Activated gamma-delta T cell (primary cell): ENCODE data around the gene MCU.

Experiments used
- DNase-seq: peaks from one replicate; lab custom pipeline; 2025; lab: John Stamatoyannopoulos, UW

The MCU gene

GRCh38 chr10:72846238-72846637 is 154.3 kb downstream of the MCU start:
- no peak for DNase-seq

GRCh38 chr10:72847681-72848080 is 155.7 kb downstream of the MCU start:
- DNase-seq = no peak

GRCh38 chr10:72850861-72851260 is 158.9 kb downstream of the MCU start:
- no peak for DNase-seq

DNA sequence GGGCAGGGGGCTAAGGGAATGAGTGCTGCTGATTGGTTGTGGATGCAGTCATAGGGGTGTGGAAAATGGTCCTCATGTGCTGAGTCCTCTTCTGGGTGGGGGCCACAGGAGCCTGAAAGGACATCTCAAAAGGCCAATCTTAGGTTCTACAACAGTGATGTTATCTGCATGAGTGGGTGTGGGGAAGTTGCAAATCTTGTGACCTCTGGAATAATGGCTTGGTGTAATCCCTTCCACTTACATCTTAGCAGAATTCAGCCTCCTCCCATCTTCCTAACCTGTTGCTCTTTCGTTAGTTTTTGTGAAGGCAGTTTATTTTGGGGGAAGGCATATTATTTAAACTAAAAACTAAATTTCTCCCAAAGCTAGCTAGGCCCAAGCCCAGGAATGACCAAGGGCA is 159.6 kb downstream of the MCU start:
- no peak for DNase-seq

GRCh38 chr10:72852508-72852907 is 160.6 kb downstream of the MCU start:
- DNase-seq = no peak

- no peak for DNase-seq
Observed at GRCh38 chr10:72855129-72855528, 163.2 kb downstream of the MCU start.

DNA sequence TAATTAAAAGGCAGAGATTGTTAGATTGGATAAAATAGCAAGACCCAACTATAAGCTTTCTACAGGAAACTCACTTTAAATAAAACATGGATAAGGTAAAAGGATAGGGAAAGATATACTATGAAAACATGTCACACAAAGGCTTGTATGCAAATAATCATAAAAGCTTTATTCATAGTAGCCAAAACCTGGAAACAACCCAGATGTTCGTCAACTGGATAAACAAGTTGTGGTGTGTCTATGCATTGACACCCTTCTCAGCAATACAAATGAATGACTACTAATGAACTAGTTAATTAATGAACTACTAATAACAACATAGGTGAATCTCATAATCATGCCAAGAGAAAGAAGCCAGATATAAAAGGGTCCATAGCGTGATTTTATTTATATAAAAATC is 163.8 kb downstream of the MCU start:
- DNase-seq = no peak

- no peak for DNase-seq
Observed at GRCh38 chr10:72858067-72858466, 166.1 kb downstream of the MCU start.

DNA sequence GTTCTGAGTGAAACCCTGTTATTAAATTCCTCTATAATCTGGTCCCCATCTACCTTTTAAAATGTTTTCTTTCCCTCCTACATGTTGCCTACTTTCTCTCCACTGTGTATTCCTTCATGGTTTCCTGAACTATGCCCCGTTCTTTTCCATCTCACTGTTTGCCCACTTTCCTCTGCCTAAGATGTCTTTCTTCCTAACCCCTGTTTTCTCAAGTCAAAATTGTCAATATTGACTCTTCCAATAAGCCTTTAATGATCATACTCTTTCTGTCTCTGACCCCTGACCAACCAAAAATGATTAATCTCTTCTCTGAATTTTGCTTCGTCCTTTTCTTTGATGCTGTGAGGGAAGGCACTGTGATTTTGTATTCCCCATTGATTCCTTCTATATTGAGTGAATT is 171.0 kb downstream of the MCU start:
- no peak for DNase-seq

GRCh38 chr10:72875250-72876055 is 183.5 kb downstream of the MCU start:
- no peak for DNase-seq

GRCh38 chr10:72879245-72879644 is 187.3 kb downstream of the MCU start:
- no peak for DNase-seq

DNA sequence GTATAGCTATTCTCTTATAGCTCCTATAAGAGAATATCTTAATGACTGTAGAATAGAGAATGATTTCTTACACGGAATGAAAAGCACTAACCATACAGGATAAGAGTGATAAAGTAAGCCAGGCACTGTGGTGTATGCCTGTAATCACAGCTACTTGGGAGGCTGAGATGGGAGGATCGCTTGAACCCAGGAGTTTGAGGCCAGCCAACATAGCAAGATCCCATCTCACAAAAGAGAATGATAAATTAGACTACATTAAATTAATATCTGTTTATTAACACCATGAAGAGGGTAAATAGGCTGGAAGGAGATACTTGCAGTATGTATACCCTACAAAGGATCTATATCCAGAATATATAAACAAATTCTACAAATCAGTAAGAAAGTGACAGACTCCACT is 189.3 kb downstream of the MCU start:
- no peak for DNase-seq

DNA sequence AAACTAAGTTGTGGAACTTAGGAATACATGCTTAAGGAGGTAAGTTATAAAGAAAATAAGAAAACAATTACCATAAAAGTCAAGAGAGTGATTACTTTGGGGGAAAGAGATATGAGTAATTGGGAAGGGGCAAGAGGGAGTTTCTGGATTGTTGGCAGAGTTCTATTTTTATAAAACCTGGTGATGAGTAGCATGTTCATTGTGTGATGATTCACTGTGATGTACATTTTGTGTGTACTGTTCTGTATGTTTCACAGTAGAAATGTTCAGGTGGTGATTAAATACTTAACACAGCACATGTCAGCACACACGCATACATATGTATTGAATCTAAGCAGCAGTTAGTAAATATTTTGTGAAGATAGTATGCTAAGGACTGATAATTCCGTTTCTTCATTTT is 191.9 kb downstream of the MCU start:
- DNase-seq = no peak

- DNase-seq = no peak
Observed at GRCh38 chr10:72885953-72886352, 194.0 kb downstream of the MCU start.

DNA sequence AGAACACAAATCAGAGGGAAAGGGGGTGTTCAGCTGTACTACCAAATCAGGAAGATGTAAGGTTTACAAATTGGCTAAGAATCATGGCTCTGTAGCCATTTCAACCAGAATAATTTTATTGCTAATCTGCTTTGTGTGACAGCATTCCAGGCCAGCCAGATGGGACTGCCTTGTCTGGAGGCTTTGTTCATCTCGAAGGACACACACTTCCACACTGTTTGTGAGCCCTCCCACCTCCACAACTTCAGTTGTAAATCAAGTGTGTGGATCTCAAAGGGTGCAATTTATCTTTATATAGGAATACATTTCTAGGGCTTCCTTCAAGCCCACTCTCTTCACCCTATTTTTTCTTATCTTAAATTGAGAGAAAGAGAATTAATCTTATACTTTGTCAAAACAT is 194.7 kb downstream of the MCU start:
- no peak for DNase-seq

- no peak for DNase-seq
Observed at GRCh38 chr10:72887043-72887442, 195.1 kb downstream of the MCU start.

GRCh38 chr10:72888151-72888638 is 196.3 kb downstream of the MCU start:
- no peak for DNase-seq

DNA sequence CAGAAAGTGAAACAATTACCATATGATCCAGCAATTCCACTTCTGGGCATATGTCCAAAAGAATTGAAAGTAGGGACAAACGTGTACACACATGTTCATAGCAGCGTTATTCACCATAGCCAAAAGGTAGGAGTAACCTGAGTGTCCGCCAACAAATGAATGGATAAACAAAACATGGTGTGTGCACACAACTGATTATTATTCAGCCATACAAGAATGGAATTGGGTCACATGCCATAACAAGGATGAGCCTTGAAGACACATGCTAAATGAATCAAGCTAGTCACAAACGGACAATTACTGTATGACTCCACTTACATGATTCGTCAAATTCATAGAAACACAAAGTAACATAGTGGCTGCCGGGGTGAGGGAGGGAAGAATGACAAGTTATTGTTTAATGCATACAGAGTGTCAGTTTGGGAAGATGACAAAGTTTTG is 197.5 kb downstream of the MCU start:
- no peak for DNase-seq

- DNase-seq = no peak
Observed at GRCh38 chr10:72890086-72890485, 198.1 kb downstream of the MCU start.

GRCh38 chr10:72893136-72893798 is 201.3 kb downstream of the MCU start, which contains the start of gene OIT3:
Gene OIT3, plus strand, starts transcription at chr10:72893739. Its CDS starts 60 bp downstream, at chr10:72893799.
- DNase-seq = no peak

GRCh38 chr10:72895236-72895850 is 203.4 kb downstream of the MCU start:
- no peak for DNase-seq

- no peak for DNase-seq
Observed at GRCh38 chr10:72898616-72899015, 206.7 kb downstream of the MCU start.

GRCh38 chr10:72899545-72899944 is 207.6 kb downstream of the MCU start:
- no peak for DNase-seq
